ENCODE measurements around the gene NUF2. TPM values are rescaled to one million over a fixed set of nuclear protein-coding genes. Genes with fewer than 3 reads are reported as not detected.

Gene NUF2
- total and polyA plus RNA-seq, 4 donors = 0.80 to 31.6 (median 1.0) TPM; not detected in 1

DNA sequence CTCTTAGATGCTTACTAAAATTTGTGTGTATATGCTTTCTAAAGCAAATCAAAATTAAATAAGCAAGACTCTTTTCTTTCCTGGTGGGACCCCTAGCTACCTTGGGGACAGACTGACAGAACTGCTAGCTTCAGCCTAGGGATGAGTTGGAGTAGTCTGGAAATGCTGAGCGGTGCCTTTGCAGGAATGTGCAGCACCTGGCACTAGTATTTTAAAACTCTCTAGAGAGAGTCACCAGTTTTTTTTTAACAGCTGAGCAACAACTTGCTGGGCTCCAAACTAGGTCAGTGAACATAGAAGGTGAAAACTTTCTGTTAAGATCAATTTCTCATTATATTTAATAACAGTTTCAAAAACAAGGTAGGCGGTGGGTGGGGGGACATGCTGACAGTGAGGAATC is 56.8 kb downstream of the NUF2 start:
- H3K27ac ChIP-seq (ENCODE audit: low read depth in 1 of 2, low read length in 2 of 2) = no peak overlapping the region
- H3K9ac ChIP-seq (ENCODE audit: low read depth in 1 of 2, low read length in 2 of 2) = no peak overlapping the region
- DNase-seq (ENCODE audit: low spot score) = no peak
- H3K9me3 ChIP-seq (ENCODE audit: control insufficient read depth in 4 of 4, low read length in 3 of 4) = no peaks in the 10 kb centered on the region
- H3K4me3 ChIP-seq (ENCODE audit: low read depth in 1 of 3, low read length in 3 of 3) = no peak overlapping the region
- H3K4me1 ChIP-seq (ENCODE audit: control insufficient read depth in 4 of 4, insufficient read depth in 4 of 4, low read length in 3 of 4) = peaks cover 0 to 7% (median 2%) of the 10 kb centered on the region in 4 donors
- no peaks in the 10 kb centered on the region for H3K27me3 ChIP-seq (ENCODE audit: control insufficient read depth in 4 of 4, insufficient read depth in 4 of 4, low read length in 3 of 4)
- H3K36me3 ChIP-seq (ENCODE audit: control insufficient read depth in 4 of 4, insufficient read depth in 3 of 4, low read depth in 1 of 4, low read length in 3 of 4) = no peaks in the 10 kb centered on the region
- TF ChIP-seq JUND (IDR thresholded peaks at IDR 0.05) (no peak), CTCF (IDR thresholded peaks at IDR 0.05; ENCODE audit: low read depth, low read length, missing input control) (no peak), ATF3 (IDR thresholded peaks at IDR 0.05) (no peak), NR2F2 (IDR thresholded peaks at IDR 0.05) (no peak), ZBTB33 (IDR thresholded peaks at IDR 0.05) (no peak), TAF1 (conservative IDR thresholded peaks at IDR 0.05) (no peak), FOXA1 (IDR thresholded peaks at IDR 0.05) (no peak), GABPA (IDR thresholded peaks at IDR 0.05 in 1 of 2, conservative IDR thresholded peaks at IDR 0.05 in 1 of 2) (no peak), HNF4G (IDR thresholded peaks at IDR 0.05) (no peak), RXRA (IDR thresholded peaks at IDR 0.05) (no peak), FOXA2 (IDR thresholded peaks at IDR 0.05) (no peak), RAD21 (IDR thresholded peaks at IDR 0.05) (no peak), SP1 (IDR thresholded peaks at IDR 0.05) (no peak), EGR1 (IDR thresholded peaks at IDR 0.05; ENCODE audit: low read depth in 2 of 2) (no peak)
- TF ChIP-seq, protein P1, sequence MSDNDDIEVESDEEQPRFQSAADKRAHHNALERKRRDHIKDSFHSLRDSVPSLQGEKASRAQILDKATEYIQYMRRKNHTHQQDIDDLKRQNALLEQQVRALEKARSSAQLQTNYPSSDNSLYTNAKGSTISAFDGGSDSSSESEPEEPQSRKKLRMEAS (IDR thresholded peaks at IDR 0.05) = no peak
- TF ChIP-seq, protein P2, sequence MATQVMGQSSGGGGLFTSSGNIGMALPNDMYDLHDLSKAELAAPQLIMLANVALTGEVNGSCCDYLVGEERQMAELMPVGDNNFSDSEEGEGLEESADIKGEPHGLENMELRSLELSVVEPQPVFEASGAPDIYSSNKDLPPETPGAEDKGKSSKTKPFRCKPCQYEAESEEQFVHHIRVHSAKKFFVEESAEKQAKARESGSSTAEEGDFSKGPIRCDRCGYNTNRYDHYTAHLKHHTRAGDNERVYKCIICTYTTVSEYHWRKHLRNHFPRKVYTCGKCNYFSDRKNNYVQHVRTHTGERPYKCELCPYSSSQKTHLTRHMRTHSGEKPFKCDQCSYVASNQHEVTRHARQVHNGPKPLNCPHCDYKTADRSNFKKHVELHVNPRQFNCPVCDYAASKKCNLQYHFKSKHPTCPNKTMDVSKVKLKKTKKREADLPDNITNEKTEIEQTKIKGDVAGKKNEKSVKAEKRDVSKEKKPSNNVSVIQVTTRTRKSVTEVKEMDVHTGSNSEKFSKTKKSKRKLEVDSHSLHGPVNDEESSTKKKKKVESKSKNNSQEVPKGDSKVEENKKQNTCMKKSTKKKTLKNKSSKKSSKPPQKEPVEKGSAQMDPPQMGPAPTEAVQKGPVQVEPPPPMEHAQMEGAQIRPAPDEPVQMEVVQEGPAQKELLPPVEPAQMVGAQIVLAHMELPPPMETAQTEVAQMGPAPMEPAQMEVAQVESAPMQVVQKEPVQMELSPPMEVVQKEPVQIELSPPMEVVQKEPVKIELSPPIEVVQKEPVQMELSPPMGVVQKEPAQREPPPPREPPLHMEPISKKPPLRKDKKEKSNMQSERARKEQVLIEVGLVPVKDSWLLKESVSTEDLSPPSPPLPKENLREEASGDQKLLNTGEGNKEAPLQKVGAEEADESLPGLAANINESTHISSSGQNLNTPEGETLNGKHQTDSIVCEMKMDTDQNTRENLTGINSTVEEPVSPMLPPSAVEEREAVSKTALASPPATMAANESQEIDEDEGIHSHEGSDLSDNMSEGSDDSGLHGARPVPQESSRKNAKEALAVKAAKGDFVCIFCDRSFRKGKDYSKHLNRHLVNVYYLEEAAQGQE (IDR thresholded peaks at IDR 0.05) = no peak
- 95% methylated on average over 2 of the region's 2 CpGs for WGBS

DNA sequence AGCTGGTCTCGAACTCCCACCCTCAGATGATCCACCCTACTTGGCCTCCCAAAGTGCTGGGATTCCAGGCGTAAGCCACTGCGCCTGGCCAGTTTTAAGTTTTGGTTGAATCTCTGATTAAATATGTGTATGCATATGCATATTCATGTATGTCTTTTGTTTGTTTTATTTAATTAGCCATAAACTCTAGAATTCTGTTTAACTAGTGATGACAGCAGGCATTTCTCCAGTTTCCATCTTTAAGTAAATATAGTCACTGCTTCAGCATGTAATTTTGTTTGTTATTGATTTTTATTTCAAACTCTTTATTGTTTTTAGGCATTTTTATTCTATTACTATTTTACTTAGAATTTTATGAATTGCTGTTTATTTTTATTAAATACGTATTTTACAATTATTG is 58.0 kb downstream of the NUF2 start:
- WGBS = 94% methylated on average over 4 of the region's 4 CpGs
- peaks cover 0 to 7% (median 2%) of the 10 kb centered on the region in 4 donors for H3K4me1 ChIP-seq (ENCODE audit: control insufficient read depth in 4 of 4, insufficient read depth in 4 of 4, low read length in 3 of 4)

More for the DNA sequence above, 58.0 kb downstream of the NUF2 start:
- no peaks in the 10 kb centered on the region for H3K36me3 ChIP-seq (ENCODE audit: control insufficient read depth in 4 of 4, insufficient read depth in 3 of 4, low read depth in 1 of 4, low read length in 3 of 4)
- H3K4me3 ChIP-seq (ENCODE audit: low read depth in 1 of 3, low read length in 3 of 3) = no peak overlapping the region
- H3K9ac ChIP-seq (ENCODE audit: low read depth in 1 of 2, low read length in 2 of 2) = no peak overlapping the region
- H3K27ac ChIP-seq (ENCODE audit: low read depth in 1 of 2, low read length in 2 of 2) = no peak overlapping the region
- no peak for DNase-seq (ENCODE audit: low spot score)
- TF ChIP-seq FOXA2 (IDR thresholded peaks at IDR 0.05) = no peak
- TF ChIP-seq SP1 (IDR thresholded peaks at IDR 0.05) = no peak
- H3K27me3 ChIP-seq (ENCODE audit: control insufficient read depth in 4 of 4, insufficient read depth in 4 of 4, low read length in 3 of 4) = no peaks in the 10 kb centered on the region
- H3K9me3 ChIP-seq (ENCODE audit: control insufficient read depth in 4 of 4, low read length in 3 of 4) = no peaks in the 10 kb centered on the region
